Gastroesophageal sphincter (tissue), 4 donors: ENCODE data around the gene KRTAP10-1. TPM values are rescaled to one million over a fixed set of nuclear protein-coding genes. Genes with fewer than 3 reads are reported as not detected.
"Not testable (repeated sequence)": the region's sequence is repeated elsewhere in the genome, so short reads cannot be mapped to it uniquely, and the experiment has no call there.

Experiments used
- ATAC-seq: fragments of 150-250 bp; one replicate; pipeline ENCODE4 v1.9.1; 2016; ENCODE audit warnings: mild to moderate bottlenecking, moderate library complexity
- H3K27ac ChIP-seq, 4 donors: fragments of 200-600 bp; sonication (generic) in 3 of 4; 1 replicate in 3 of 4; 2 replicates in 1 of 4; pipeline ENCODE4 v1.5.1; 2016 to 2019
- H3K27me3 ChIP-seq: fragments of 200-600 bp; sonication (generic); one replicate; pipeline ENCODE4 v1.5.1; 2019
- H3K36me3 ChIP-seq, 2 donors: fragments of 200-600 bp; sonication (generic); one replicate each; pipeline ENCODE4 v1.5.1; 2019; ENCODE audit warnings: control low read depth in 1 of 2
- H3K4me1 ChIP-seq, 3 donors: fragments of 200-600 bp; sonication (generic); 1 replicate in 2 of 3; 2 replicates in 1 of 3; pipeline ENCODE4 v1.5.1; 2016 to 2019; ENCODE audit warnings: control low read depth in 2 of 3
- H3K4me3 ChIP-seq, 2 donors: fragments of 200-600 bp; sonication (generic); one replicate each; pipeline ENCODE4 v1.5.1; 2019; ENCODE audit warnings: mild to moderate bottlenecking in 1 of 2, moderate library complexity in 1 of 2
- H3K9me3 ChIP-seq, 3 donors: fragments of 200-600 bp; sonication (generic); one replicate each; pipeline ENCODE4 v1.5.1; 2017 to 2019; ENCODE audit warnings: control low read depth in 2 of 3
- EP300 ChIP-seq: sonication (generic); formaldehyde crosslinking; IDR thresholded peaks from one replicate; pipeline ENCODE4 v1.6.1; 2017; ENCODE audit warnings: antibody characterized with exemption, mild to moderate bottlenecking
- POLR2A ChIP-seq, 2 donors: fragments of 450-650 bp; IDR thresholded peaks; one replicate each; pipeline ENCODE4 v1.6.1; 2017; ENCODE audit warnings: antibody characterized with exemption in 2 of 2, mild to moderate bottlenecking in 2 of 2, moderate library complexity in 1 of 2
- POLR2AphosphoS5 ChIP-seq: sonication (generic); formaldehyde crosslinking; IDR thresholded peaks from one replicate; pipeline ENCODE4 v1.6.1; 2017; ENCODE audit warnings: antibody characterized with exemption
- WGBS, 2 donors: methylation state at CpG; one replicate each; pipeline ENCODE4 v1.1.5; 2018; ENCODE audit warnings: low coverage in 1 of 2; 5-methylcytosine and 5-hydroxymethylcytosine counted together
- total RNA-seq, 4 donors: library from RNA; depleted of rRNA; stranded (reverse); fragments of >200 nt; gene quantifications; one replicate each; pipeline ENCODE4 v1.1.0, GENCODE V29; 2016
- TF ChIP-seq, protein P1 (sequence below), 4 experiments: fragments of 200-600 bp in 2 of 4; fragments of 450-650 bp in 2 of 4; sonication (generic) in 1 of 4; IDR thresholded peaks; one replicate each; pipeline ENCODE4 v1.5.1; 2017 to 2019; ENCODE audit warnings: antibody characterized with exemption in 4 of 4, mild to moderate bottlenecking in 2 of 4, moderate library complexity in 2 of 4

KRTAP10-1 gene
- total RNA-seq, 4 donors from 2014 or later: not detected

DNA sequence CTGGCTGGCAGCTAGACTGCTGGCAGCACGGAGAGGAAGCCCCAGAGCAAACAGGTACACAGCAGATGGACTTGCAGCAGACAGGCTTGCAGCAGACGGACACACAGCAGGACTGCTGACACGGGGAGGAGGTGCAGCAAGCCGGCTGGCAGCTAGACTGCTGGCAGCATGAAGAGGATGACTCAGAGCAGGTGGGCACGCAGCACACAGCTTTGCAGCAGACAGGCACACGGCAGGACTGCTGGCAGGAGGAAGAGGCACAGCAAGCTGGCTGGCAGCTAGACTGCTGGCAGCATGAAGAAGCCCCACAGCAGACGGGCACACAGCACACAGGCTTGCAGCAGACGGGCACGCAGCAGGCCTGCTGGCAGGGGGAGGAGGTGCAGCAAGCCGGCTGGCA lies 10.8 kb upstream of the KRTAP10-1 start:
- Histone ChIP-seq H3K36me3 (no peaks in the 10 kb centered on the region), H3K9me3 (peaks cover 0 to 25% (median 0%) of the 10 kb centered on the region in 3 donors), H3K4me3 (no peak overlapping the region), H3K27ac (no peak overlapping the region), H3K27me3 (peaks cover 62% of the 10 kb centered on the region), H3K4me1 (no peaks in the 10 kb centered on the region)
- 46% methylated on average over 4 of the region's 10 CpGs; no CpG with 5 or more reads in 1 of the 2 donors for WGBS, 2 donors
- no peak for ATAC-seq
- TF ChIP-seq EP300: no peak
- TF ChIP-seq POLR2A (IDR thresholded peaks at IDR 0.05): no peak

DNA sequence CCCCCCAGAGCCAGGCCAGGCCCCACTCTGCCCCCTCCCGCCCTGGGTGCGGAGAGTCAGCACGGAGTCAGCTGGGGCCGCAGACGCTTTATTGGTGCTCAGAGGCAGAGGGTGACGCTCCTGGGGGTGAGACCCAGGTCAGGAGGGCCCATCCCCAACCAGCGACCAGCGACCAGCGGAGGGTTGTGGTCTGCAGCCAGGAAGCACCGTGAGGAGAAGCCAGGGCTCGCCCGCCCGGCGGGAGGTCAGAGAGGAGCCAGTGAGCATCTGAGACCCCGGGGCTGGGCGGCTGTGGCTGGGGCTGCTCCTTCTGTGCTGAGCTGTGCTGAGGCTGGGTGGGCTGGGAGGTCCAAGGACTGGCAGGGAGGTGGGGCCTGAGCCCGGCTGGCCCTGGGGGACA lies 10.3 kb upstream of the KRTAP10-1 start:
- H3K4me1 ChIP-seq, H3K36me3 ChIP-seq, ATAC-seq, H3K27ac ChIP-seq, H3K4me3 ChIP-seq: not testable (repeated sequence)
- H3K27me3 ChIP-seq: peaks cover 57% of the 10 kb centered on the region
- WGBS, 2 donors: no CpG with 5 or more reads among the region's 17 CpGs
- peaks cover 0 to 26% (median 0%) of the 10 kb centered on the region in 3 donors for H3K9me3 ChIP-seq

DNA sequence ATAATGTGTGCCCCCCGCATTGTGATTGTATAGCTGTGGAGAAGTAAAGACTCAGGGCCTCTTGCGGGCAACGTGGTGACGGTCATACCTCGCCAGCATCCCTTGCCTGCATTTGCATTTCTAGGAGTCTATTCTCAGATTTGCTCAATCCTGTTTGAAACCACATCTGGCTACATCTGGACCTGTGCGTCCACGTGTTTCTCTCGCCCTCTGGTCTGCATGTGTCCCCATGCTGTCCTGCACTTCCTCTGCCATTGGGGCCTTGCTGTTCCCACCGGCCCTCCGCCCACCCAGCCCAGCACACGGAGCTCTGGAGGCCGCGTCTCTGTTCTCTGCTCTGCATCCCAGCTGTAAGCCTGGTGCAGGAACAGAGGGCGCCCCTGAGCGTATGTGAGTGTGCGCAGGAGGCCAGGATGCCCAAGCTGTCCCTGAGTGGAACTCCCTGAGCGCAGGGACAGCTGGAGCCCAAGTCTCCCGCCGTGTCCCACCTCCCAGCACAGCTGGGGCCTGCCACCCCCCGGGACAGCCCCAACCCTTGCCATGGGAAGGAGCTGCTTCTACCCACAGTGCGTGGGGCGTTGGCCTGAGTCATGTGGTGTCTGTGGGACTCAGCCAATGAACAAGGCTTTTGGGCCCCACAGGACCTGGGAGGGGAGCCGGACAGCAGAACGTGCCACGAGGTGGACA lies 9.7 kb upstream of the KRTAP10-1 start:
- WGBS, 2 donors: 74 to 86% methylated on average over 7 to 8 of the region's 25 CpGs
- H3K27me3 ChIP-seq: peaks cover 52% of the 10 kb centered on the region
- TF ChIP-seq POLR2A (IDR thresholded peaks at IDR 0.05) (no peak), EP300 (no peak), POLR2AphosphoS5 (no peak)
- TF ChIP-seq, protein P1, sequence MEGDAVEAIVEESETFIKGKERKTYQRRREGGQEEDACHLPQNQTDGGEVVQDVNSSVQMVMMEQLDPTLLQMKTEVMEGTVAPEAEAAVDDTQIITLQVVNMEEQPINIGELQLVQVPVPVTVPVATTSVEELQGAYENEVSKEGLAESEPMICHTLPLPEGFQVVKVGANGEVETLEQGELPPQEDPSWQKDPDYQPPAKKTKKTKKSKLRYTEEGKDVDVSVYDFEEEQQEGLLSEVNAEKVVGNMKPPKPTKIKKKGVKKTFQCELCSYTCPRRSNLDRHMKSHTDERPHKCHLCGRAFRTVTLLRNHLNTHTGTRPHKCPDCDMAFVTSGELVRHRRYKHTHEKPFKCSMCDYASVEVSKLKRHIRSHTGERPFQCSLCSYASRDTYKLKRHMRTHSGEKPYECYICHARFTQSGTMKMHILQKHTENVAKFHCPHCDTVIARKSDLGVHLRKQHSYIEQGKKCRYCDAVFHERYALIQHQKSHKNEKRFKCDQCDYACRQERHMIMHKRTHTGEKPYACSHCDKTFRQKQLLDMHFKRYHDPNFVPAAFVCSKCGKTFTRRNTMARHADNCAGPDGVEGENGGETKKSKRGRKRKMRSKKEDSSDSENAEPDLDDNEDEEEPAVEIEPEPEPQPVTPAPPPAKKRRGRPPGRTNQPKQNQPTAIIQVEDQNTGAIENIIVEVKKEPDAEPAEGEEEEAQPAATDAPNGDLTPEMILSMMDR (IDR thresholded peaks at IDR 0.05): no peak
- peaks cover 0 to 26% (median 0%) of the 10 kb centered on the region in 3 donors for H3K9me3 ChIP-seq
- no peak overlapping the region for H3K4me3 ChIP-seq
- ATAC-seq: no peak
- no peaks in the 10 kb centered on the region for H3K4me1 ChIP-seq
- H3K27ac ChIP-seq: no peak overlapping the region
- H3K36me3 ChIP-seq: no peaks in the 10 kb centered on the region

DNA sequence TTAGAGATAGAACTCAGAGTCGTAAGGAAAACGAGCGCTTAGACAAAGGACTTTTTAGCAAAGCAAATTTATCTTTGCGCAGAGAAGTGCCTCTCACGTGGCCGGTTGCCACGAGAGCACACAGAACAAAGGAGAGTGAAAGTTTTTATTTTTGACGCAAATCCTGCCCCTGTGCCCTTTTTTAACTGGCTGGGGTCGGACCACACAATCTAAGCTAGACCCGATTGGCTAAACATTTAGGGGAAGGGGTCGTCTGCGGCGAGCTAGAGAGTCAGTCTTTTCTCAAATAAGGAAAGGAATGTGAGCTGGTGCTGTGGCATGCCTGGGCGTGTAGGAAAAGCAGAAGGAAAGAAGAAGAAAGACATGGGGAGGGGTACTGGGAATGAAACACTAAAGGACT lies 8.9 kb upstream of the KRTAP10-1 start:
- H3K9me3 ChIP-seq: peaks cover 0 to 20% (median 0%) of the 10 kb centered on the region in 3 donors
- 10 to 16% methylated on average over 12 to 14 of the region's 14 CpGs for WGBS, 2 donors
- H3K4me3 ChIP-seq: no peak overlapping the region
- TF ChIP-seq POLR2AphosphoS5: no peak
- TF ChIP-seq POLR2A (IDR thresholded peaks at IDR 0.05): no peak
- TF ChIP-seq, protein P1 (IDR thresholded peaks at IDR 0.05): no peak
- TF ChIP-seq EP300: no peak
- no peaks in the 10 kb centered on the region for H3K36me3 ChIP-seq
- H3K4me1 ChIP-seq: no peaks in the 10 kb centered on the region
- peaks cover 44% of the 10 kb centered on the region for H3K27me3 ChIP-seq
- H3K27ac ChIP-seq: no peak overlapping the region
- no peak for ATAC-seq

DNA sequence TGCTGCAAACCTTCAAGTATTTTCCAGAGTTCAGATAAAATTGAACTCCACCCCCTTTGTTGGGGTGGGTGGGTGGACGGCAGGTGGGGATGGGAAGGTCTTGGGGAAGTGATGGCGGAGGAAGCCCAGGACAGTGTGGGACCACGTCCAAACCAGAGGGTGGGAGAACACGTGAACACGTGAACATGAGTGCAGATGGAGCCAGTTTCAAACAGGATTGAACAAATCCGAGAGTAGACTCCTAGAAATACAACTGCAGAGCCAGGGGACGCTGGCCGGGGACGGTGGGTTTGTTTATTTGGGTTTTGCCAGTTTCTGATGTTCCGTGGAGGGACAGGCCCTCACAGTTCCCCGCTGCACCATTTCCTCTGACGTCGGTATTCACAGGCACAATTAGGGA lies 8.4 kb upstream of the KRTAP10-1 start:
- H3K4me1 ChIP-seq: no peaks in the 10 kb centered on the region
- peaks cover 40% of the 10 kb centered on the region for H3K27me3 ChIP-seq
- WGBS, 2 donors: 27 to 39% methylated on average over 6 to 10 of the region's 13 CpGs
- no peak overlapping the region for H3K4me3 ChIP-seq
- H3K9me3 ChIP-seq: peaks cover 0 to 21% (median 0%) of the 10 kb centered on the region in 3 donors
- TF ChIP-seq POLR2AphosphoS5 (no peak), EP300 (no peak), POLR2A (IDR thresholded peaks at IDR 0.05) (no peak)
- TF ChIP-seq, protein P1 (IDR thresholded peaks at IDR 0.05): no peak
- no peaks in the 10 kb centered on the region for H3K36me3 ChIP-seq
- ATAC-seq: no peak
- H3K27ac ChIP-seq: no peak overlapping the region

DNA sequence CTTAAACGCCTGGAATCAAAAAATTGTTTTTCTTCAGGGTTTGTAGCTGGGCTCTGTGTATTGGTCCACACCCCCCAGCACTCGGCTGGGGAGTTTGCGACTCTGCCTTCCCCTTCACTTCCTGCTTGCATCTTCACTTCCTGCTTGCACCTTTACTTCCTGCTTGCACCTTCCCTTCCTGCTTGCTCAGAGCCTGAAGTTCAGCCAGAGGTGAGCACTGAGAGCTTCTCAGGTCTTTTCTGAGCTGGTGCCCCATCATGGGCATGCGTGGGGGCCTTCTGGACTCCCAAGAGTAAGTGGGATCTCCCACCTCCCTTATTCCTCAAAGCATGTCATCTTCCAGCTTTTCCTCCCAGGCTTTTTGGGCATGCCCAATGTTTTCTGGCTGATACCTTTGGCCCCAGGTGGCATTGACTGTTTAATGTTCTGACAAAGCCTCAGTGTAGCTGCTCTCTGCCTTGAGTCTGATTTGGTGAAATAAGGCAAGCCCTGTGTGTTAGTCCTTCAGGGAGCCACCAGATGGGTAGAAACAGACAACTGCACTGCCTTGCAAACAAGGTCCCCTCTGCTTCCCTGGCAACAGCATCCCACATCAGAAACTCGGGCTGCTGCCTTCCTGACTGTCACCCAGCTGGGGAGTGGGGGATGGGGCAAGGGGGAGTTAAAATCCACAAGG lies 7.8 kb upstream of the KRTAP10-1 start:
- H3K4me1 ChIP-seq: no peaks in the 10 kb centered on the region
- TF ChIP-seq, protein P1 (IDR thresholded peaks at IDR 0.05): no peak
- TF ChIP-seq POLR2AphosphoS5 (no peak), EP300 (no peak), POLR2A (IDR thresholded peaks at IDR 0.05) (no peak)
- H3K27ac ChIP-seq: no peak overlapping the region
- H3K27me3 ChIP-seq: peaks cover 40% of the 10 kb centered on the region
- H3K4me3 ChIP-seq: no peak overlapping the region
- 30 to 68% methylated on average over 2 to 4 of the region's 5 CpGs for WGBS, 2 donors
- no peak for ATAC-seq
- H3K9me3 ChIP-seq: peaks cover 0 to 26% (median 0%) of the 10 kb centered on the region in 3 donors
- no peaks in the 10 kb centered on the region for H3K36me3 ChIP-seq
